SK-N-SH treated with all-trans-retinoic acid at 6 μM for 48 hours (cell line): ENCODE data around the gene HSD11B2.

Source experiments
- ATAC-seq: fragments of 200-7000 bp; cut with Tn5 transposase; 3 replicates; pipeline ENCODE4 v1.9.1; 2020; ENCODE audit warnings: mild to moderate bottlenecking, moderate library complexity
- BACH2 ChIP-seq: fragments of 250-450 bp; sonication (Bioruptor Pico); IDR thresholded peaks from 2 replicates; pipeline ENCODE4 v1.9.0; 2021; ENCODE audit warnings: mild to moderate bottlenecking, borderline replicate concordance
- CSDC2 ChIP-seq: fragments of 250-450 bp; sonication (Bioruptor Pico); IDR thresholded peaks from 2 replicates; pipeline ENCODE4 v1.5.0; 2020; ENCODE audit warnings: mild to moderate bottlenecking, moderate library complexity
- ESRRG ChIP-seq: fragments of 250-450 bp; sonication (Bioruptor Pico); IDR thresholded peaks from 2 replicates; pipeline ENCODE4 v1.6.1; 2021; ENCODE audit warnings: mild to moderate bottlenecking
- GLIS3 ChIP-seq: fragments of 250-450 bp; sonication (Bioruptor Pico); IDR thresholded peaks from 2 replicates; pipeline ENCODE4 v1.5.0; 2020; ENCODE audit warnings: mild to moderate bottlenecking, moderate library complexity
- ISL1 ChIP-seq: fragments of 250-450 bp; sonication (Bioruptor Pico); IDR thresholded peaks from 2 replicates; pipeline ENCODE4 v2.1.2; 2022; ENCODE audit warnings: mild to moderate bottlenecking, moderate library complexity
- OSR1 ChIP-seq: fragments of 250-450 bp; sonication (Bioruptor Pico); IDR thresholded peaks from 2 replicates; pipeline ENCODE4 v1.8.0; 2022; ENCODE audit warnings: moderate library complexity, mild to moderate bottlenecking, inconsistent platforms
- POU6F1 ChIP-seq: fragments of 250-450 bp; sonication (Bioruptor Pico); IDR thresholded peaks from 2 replicates; pipeline ENCODE4 v1.8.0; 2021; ENCODE audit warnings: low read depth, mild to moderate bottlenecking, moderate library complexity, borderline replicate concordance
- RARB ChIP-seq: fragments of 250-450 bp; sonication (Bioruptor Pico); IDR thresholded peaks from 2 replicates; pipeline ENCODE4 v1.8.0; 2021; ENCODE audit warnings: mild to moderate bottlenecking, moderate library complexity
- SNAI2 ChIP-seq: fragments of 250-450 bp; sonication (Bioruptor Pico); IDR thresholded peaks from 2 replicates; pipeline ENCODE4 v1.5.0; 2020; ENCODE audit warnings: mild to moderate bottlenecking, moderate library complexity
- ZC3H10 ChIP-seq: fragments of 250-450 bp; sonication (Bioruptor Pico); IDR thresholded peaks from 2 replicates; pipeline ENCODE4 v1.5.1; 2021; ENCODE audit warnings: mild to moderate bottlenecking, moderate library complexity
- ZFP3 ChIP-seq: fragments of 250-450 bp; sonication (Bioruptor Pico); IDR thresholded peaks from 2 replicates; pipeline ENCODE4 v1.5.0; 2020; ENCODE audit warnings: mild to moderate bottlenecking, moderate library complexity
- ZFP30 ChIP-seq: fragments of 450-650 bp; formaldehyde crosslinking; IDR thresholded peaks from 2 replicates; pipeline ENCODE4 v1.5.0; 2022; ENCODE audit warnings: mild to moderate bottlenecking, moderate library complexity
- ZNF565 ChIP-seq: fragments of 450-650 bp; formaldehyde crosslinking; conservative IDR thresholded peaks from 2 replicates; pipeline ENCODE4 v1.5.0; 2020; ENCODE audit warnings: low read depth, mild to moderate bottlenecking, moderate library complexity
- ZNF70 ChIP-seq: fragments of 450-650 bp; formaldehyde crosslinking; IDR thresholded peaks from 2 replicates; pipeline ENCODE4 v1.5.0; 2020; ENCODE audit warnings: mild to moderate bottlenecking, moderate library complexity
- ZNF8 ChIP-seq: fragments of 450-650 bp; formaldehyde crosslinking; IDR thresholded peaks from 2 replicates; pipeline ENCODE4 v1.5.0; 2020; ENCODE audit warnings: mild to moderate bottlenecking, moderate library complexity
- TF ChIP-seq, protein P1 (sequence below): fragments of 250-450 bp; sonication (Bioruptor Pico); IDR thresholded peaks from 2 replicates; pipeline ENCODE4 v1.5.1; 2021; ENCODE audit warnings: mild to moderate bottlenecking, moderate library complexity
- TF ChIP-seq, protein P2 (sequence below): fragments of 250-450 bp; sonication (Bioruptor Pico); IDR thresholded peaks from 2 replicates; pipeline ENCODE4 v1.8.0; 2020; ENCODE audit warnings: mild to moderate bottlenecking, moderate library complexity, borderline replicate concordance
- TF ChIP-seq, protein P3 (sequence below): fragments of 250-450 bp; sonication (Bioruptor Pico); IDR thresholded peaks from 2 replicates; pipeline ENCODE4 v1.5.1; 2020; ENCODE audit warnings: low read depth, mild to moderate bottlenecking, moderate library complexity

The HSD11B2 gene

DNA sequence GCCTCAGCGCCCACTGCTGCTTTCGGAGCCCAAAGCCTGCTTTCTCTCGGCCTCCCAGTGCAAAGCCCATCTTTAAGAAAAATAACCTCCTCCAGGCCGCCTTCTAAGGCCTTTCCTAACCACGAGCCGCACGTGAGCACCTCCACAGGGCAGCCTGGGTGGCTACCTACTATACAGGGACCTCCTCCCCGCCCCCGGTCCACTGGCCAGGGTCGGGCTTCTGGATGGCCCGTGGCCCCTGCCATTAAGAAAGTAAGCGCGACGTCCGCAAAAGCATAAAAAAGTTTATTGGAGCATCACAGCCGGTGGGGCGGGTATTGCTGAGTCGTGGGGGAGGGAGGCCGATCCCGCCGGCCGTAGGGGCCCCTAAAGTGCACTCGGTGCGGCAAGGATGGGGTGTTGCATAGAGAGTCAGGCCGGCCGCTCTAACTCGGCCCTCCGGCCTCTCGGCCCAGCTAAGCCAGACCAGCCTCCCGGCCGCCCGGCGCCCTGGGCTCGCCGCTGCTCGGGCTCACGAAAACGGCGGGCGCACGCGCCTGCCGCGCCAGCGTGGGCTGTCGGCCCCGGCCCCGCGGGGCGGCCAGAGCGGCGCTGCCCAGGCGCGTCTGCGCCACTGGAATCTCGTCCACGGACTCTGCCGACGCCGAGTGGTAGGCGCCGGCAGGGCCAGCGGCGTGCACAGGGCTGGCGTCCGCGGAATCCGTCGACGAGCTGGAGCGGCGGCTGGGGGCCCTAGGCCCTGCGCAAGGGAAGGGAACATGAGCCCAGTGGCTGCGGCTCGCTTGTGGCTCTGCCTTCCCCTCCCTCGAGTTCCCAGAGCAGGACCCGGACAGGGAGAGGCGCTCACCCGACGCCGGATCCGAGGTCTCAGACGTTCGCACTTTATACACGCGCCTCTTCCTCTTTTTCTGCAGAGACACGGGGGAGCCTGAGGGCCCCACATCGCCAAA lies 36.5 kb upstream of the HSD11B2 start (continued):
- TF ChIP-seq, protein P1, sequence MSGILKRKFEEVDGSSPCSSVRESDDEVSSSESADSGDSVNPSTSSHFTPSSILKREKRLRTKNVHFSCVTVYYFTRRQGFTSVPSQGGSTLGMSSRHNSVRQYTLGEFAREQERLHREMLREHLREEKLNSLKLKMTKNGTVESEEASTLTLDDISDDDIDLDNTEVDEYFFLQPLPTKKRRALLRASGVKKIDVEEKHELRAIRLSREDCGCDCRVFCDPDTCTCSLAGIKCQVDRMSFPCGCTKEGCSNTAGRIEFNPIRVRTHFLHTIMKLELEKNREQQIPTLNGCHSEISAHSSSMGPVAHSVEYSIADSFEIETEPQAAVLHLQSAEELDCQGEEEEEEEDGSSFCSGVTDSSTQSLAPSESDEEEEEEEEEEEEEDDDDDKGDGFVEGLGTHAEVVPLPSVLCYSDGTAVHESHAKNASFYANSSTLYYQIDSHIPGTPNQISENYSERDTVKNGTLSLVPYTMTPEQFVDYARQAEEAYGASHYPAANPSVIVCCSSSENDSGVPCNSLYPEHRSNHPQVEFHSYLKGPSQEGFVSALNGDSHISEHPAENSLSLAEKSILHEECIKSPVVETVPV (CRISPR knock-in tag): no peak
- no peak for TF ChIP-seq ZNF70 (CRISPR knock-in tag)
- no peak for TF ChIP-seq BACH2 (CRISPR knock-in tag)
- TF ChIP-seq SNAI2 (CRISPR knock-in tag): no peak
- TF ChIP-seq GLIS3 (CRISPR knock-in tag): no peak
- TF ChIP-seq, protein P2, sequence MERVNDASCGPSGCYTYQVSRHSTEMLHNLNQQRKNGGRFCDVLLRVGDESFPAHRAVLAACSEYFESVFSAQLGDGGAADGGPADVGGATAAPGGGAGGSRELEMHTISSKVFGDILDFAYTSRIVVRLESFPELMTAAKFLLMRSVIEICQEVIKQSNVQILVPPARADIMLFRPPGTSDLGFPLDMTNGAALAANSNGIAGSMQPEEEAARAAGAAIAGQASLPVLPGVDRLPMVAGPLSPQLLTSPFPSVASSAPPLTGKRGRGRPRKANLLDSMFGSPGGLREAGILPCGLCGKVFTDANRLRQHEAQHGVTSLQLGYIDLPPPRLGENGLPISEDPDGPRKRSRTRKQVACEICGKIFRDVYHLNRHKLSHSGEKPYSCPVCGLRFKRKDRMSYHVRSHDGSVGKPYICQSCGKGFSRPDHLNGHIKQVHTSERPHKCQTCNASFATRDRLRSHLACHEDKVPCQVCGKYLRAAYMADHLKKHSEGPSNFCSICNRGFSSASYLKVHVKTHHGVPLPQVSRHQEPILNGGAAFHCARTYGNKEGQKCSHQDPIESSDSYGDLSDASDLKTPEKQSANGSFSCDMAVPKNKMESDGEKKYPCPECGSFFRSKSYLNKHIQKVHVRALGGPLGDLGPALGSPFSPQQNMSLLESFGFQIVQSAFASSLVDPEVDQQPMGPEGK: no peak
- no peak for TF ChIP-seq ZNF565 (CRISPR knock-in tag)
- TF ChIP-seq, protein P3, sequence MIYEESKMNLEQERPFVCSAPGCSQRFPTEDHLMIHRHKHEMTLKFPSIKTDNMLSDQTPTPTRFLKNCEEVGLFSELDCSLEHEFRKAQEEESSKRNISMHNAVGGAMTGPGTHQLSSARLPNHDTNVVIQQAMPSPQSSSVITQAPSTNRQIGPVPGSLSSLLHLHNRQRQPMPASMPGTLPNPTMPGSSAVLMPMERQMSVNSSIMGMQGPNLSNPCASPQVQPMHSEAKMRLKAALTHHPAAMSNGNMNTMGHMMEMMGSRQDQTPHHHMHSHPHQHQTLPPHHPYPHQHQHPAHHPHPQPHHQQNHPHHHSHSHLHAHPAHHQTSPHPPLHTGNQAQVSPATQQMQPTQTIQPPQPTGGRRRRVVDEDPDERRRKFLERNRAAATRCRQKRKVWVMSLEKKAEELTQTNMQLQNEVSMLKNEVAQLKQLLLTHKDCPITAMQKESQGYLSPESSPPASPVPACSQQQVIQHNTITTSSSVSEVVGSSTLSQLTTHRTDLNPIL (CRISPR knock-in tag): no peak

DNA sequence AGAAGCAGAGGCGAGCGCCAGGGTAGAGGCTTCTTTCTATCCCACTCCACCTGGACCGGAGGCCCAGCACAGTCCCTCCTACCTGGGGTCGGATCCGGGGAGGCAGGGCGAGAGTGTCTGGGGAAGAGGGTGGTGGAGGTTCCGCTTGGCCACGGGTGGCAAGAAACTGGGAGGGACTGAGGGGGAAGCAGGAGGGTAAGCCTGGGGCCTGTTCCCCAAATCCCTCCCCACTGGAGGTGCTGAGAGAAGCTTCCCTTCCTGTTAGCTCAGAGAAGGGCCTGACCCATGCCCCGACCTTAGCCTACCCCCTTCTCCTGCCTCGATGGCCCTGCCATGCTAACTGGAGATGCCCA lies 35.8 kb upstream of the HSD11B2 start:
- TF ChIP-seq ZFP30: no peak
- no peak for TF ChIP-seq CSDC2 (CRISPR knock-in tag)
- TF ChIP-seq RARB (CRISPR knock-in tag): no peak
- TF ChIP-seq ESRRG (CRISPR knock-in tag): no peak
- TF ChIP-seq ZNF8 (CRISPR knock-in tag): no peak
- TF ChIP-seq ISL1 (CRISPR knock-in tag): no peak
- no peak for TF ChIP-seq ZFP3 (CRISPR knock-in tag)
- no peak for TF ChIP-seq ZC3H10 (CRISPR knock-in tag)
- TF ChIP-seq, protein P1 (CRISPR knock-in tag): no peak
- ATAC-seq: no peak

DNA sequence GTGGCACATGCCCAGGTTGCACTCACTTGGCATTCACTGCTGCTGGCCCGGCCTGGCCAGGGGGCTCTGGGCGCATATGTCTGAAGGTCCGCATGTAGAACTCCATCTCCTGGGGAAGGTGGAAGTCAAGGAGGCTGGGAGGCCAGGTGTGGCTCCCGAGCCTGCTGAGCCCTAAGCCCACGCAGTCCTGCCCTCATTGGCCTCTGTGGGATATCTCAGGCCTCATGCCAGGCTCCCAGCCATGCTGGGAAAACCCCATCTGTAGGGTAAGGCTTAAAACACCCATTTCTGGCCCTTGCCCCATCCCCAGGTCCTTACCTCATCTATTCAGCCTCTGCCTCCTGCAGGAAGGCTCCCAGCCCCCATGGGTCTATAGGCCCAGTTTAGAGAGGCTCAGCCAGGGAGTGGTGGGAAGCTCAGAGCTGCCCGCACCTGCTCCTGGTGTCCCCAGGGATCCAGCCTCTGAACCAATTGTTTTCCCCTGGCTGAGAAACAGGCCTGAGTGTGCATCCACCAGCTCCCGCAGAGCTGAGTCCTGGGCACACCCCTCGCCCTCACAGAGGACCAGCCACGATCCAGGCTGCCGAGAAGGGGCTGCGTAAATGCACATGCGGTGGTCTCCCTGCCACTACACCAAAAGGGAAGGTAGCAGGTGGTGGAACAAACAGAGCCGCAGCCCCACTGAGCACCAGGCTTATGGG lies 35.3 kb upstream of the HSD11B2 start:
- no peak for ATAC-seq

More for the DNA sequence above, 35.3 kb upstream of the HSD11B2 start:
- no peak for TF ChIP-seq ISL1 (CRISPR knock-in tag)
- no peak for TF ChIP-seq ZNF565 (CRISPR knock-in tag)
- TF ChIP-seq GLIS3 (CRISPR knock-in tag): no peak
- TF ChIP-seq, protein P2: no peak
- TF ChIP-seq, protein P3 (CRISPR knock-in tag): no peak
- no peak for TF ChIP-seq POU6F1 (CRISPR knock-in tag)
- no peak for TF ChIP-seq OSR1 (CRISPR knock-in tag)
